IPS-15b (cell line): ENCODE measurements around the gene PARP16.
A peak's percentile ranks its signal among the peaks of the same experiment; 100 is the strongest.

Source experiments
- H3K27me3 ChIP-seq: one replicate; pipeline ENCODE4 v1.6.1; 2013; ENCODE audit warnings: low read length; ENCODE audit not compliant: control insufficient read depth, insufficient read depth
- H3K36me3 ChIP-seq: one replicate; pipeline ENCODE4 v1.6.1; 2013; ENCODE audit warnings: low read length; ENCODE audit not compliant: control insufficient read depth, insufficient read depth
- H3K4me1 ChIP-seq: one replicate; pipeline ENCODE4 v1.6.1; 2013; ENCODE audit warnings: mild to moderate bottlenecking, low read length; ENCODE audit not compliant: control insufficient read depth, insufficient read depth
- H3K4me3 ChIP-seq: one replicate; pipeline ENCODE4 v1.5.1; 2013; ENCODE audit warnings: low read depth, low read length
- H3K9ac ChIP-seq: one replicate; pipeline ENCODE4 v1.6.1; 2013; ENCODE audit warnings: low read depth, mild to moderate bottlenecking, low read length
- H3K9me3 ChIP-seq: one replicate; pipeline ENCODE4 v1.6.1; 2013; ENCODE audit warnings: mild to moderate bottlenecking, low read length; ENCODE audit not compliant: control insufficient read depth, insufficient read depth

The PARP16 gene

DNA sequence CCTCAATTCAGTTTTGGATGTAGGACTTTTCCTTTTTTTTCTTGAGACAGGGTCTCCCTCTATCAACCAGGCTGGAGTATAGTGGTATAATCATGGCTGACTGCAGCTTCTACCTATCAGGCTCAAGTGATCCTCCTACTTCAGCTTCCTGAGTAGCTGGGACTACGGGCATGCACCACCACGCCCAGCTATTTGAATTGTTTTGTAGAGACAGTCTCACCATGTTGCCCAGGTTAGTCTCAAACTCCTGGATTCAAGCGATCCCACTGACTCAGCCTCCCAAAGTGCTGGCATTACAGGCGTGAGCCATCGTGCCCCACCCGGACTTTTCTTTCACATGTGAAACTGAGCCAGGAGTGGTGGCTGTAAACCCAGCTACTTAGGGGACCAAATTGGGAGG, 21.3 kb upstream of the PARP16 start:
- Histone ChIP-seq H3K9me3 (no peaks in the 10 kb centered on the region), H3K9ac (no peak overlapping the region), H3K4me3 (no peak overlapping the region), H3K27me3 (no peaks in the 10 kb centered on the region), H3K36me3 (no peaks in the 10 kb centered on the region), H3K4me1 (no peaks in the 10 kb centered on the region)

- Histone ChIP-seq H3K9me3 (no peaks in the 10 kb centered on the region), H3K4me1 (no peaks in the 10 kb centered on the region), H3K9ac (no peak overlapping the region)
These were observed 19.9 kb upstream of the PARP16 start for GRCh38 chr15:65306551-65306950.

DNA sequence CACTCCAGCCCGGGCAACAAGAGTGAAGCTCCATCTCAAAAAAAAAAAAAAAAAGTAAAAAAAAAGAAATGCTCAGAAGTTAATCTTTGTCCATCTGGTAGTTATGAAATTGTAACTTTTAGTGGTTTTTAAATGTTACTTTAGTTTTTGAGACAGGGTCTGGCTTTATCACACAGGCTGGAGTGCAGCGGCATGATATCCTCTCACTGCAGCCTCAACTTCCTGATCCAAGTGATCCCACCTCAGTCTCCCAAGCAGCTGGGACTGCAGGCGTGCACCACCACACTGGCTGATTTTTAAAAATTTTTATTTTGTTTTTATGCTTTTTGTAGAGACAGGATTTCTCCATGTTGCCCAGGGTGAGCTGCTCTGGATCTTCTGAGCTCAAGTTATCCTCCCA, 19.1 kb upstream of the PARP16 start:
- no peaks in the 10 kb centered on the region for H3K27me3 ChIP-seq
- no peak overlapping the region for H3K4me3 ChIP-seq
- H3K9ac ChIP-seq: no peak overlapping the region
- H3K9me3 ChIP-seq: no peaks in the 10 kb centered on the region
- H3K4me1 ChIP-seq: no peaks in the 10 kb centered on the region
- H3K36me3 ChIP-seq: no peaks in the 10 kb centered on the region

More at GRCh38 chr15:65306551-65306950, 19.9 kb upstream of the PARP16 start:
- H3K27me3 ChIP-seq: no peaks in the 10 kb centered on the region
- H3K36me3 ChIP-seq: no peaks in the 10 kb centered on the region
- no peak overlapping the region for H3K4me3 ChIP-seq

GRCh38 chr15:65305150-65305758, 18.6 kb upstream of the PARP16 start:
- no peaks in the 10 kb centered on the region for H3K27me3 ChIP-seq
- H3K36me3 ChIP-seq: no peaks in the 10 kb centered on the region
- no peaks in the 10 kb centered on the region for H3K9me3 ChIP-seq
- no peak overlapping the region for H3K4me3 ChIP-seq
- no peaks in the 10 kb centered on the region for H3K4me1 ChIP-seq
- H3K9ac ChIP-seq: peak overlapping the region; percentile 8

DNA sequence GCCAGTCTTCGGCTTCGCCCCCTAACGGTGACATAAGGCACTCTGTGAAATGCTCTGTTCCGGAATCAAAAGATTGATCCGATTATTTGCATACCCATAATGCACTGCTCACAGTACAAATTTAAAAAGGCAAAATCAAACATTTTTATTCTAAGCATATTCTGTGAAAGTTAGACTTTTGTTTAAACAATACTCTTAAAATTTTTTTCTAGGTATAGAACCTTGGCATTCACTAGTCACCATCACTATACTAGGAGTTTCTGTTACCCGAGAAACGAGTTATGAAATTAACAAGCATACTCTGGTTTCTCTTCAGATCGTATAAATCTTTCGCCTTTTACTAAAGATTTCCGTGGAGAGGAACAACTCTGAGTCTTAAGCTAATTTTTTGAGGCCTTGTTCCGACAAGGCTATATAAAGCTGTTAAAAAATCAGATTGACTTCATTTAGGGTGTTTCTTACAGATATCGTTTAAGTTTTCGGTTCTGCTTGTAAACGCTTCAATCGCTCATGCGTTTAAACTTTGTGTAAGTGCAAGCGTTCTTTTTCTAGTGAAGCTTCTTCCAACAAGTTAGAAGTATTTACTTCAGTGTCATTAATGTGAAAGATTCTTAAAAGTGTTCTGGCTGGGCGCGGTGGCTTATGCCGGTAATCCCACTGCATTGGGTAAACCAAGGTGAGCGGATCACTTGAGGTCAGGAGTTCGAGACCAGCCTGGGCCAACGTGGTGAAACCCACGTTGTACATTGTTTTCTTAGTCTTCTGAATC, 17.9 kb upstream of the PARP16 start, which contains the start of gene RNU5B-1:
TSS of gene RNU5B-1 (plus strand) at position 297 of the 769 bp plus-strand sequence.
- Histone ChIP-seq H3K36me3 (no peaks in the 10 kb centered on the region), H3K9me3 (no peaks in the 10 kb centered on the region), H3K27me3 (no peaks in the 10 kb centered on the region), H3K9ac (peak within 1 kb of the TSS; percentile 13), H3K4me3 (peak within 1 kb of the TSS; percentile 38), H3K4me1 (no peaks in the 10 kb centered on the region)

DNA sequence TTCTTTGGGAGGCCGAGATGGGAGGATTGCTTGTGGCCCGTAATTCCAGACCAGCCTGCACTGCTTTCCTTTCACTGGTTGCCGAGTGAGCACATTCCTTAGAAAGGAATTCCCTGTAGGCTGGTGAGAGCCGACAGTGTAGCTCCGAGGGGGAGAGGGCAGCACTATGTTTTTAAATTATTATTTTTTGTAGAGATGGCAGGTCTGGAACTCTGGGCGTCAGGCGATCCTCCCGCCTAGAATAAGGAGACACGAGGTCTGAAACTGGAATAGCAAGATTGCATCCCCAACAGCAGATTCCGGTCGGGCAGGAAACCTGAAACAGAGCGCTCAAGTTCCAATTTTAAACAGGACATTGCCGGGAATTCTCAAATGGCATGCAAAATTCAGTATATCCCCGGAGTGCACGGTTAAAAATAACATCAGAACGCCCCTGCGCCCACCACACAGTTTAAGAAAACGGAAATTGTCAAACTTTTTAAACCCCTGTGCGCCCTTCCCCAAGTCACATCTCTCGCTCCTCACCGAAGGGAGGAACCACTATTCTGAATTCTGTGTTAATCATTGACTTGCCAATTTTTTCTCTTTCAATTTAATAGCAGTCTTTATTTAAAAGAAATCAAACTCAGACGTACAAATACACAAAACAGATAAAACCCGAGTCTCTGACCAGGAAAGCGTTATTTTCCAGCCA, 17.2 kb upstream of the PARP16 start:
- Histone ChIP-seq H3K9me3 (no peaks in the 10 kb centered on the region), H3K4me3 (peak overlapping the region; percentile 38), H3K9ac (no peak overlapping the region), H3K4me1 (no peaks in the 10 kb centered on the region), H3K27me3 (no peaks in the 10 kb centered on the region), H3K36me3 (no peaks in the 10 kb centered on the region)

- Histone ChIP-seq H3K4me1 (no peaks in the 10 kb centered on the region), H3K9me3 (no peaks in the 10 kb centered on the region), H3K9ac (no peak overlapping the region), H3K4me3 (no peak overlapping the region), H3K36me3 (no peaks in the 10 kb centered on the region), H3K27me3 (no peaks in the 10 kb centered on the region)
These were observed 15.4 kb upstream of the PARP16 start for GRCh38 chr15:65302061-65302460.

DNA sequence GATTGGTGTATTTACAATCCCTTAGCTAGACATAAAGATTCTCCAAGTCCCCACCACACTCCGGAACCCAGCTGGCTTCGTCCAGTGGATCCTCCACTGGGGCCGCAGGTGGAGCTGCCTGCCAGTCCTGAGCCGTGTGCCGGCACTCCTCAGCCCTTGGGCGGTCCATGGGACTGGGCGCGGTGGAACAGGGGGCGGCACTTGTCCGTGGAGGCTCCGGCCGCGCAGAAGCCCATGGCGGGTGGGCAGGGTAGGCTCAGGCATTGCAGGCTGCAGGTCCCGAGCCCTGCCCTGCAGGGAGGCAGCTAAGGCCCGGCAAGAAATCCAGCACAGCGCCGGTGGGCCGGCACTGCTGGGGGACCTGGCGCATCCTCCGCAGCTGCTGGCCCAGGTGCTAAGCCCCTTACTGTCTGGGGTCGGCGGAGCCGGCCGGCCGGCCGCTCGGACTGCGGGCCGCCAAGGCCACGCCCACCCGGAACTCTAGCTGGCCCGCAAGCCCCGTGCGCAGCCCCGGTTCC, 14.3 kb upstream of the PARP16 start:
- H3K27me3 ChIP-seq: no peaks in the 10 kb centered on the region
- H3K9me3 ChIP-seq: no peaks in the 10 kb centered on the region
- H3K9ac ChIP-seq: no peak overlapping the region
- peak overlapping the region; percentile 37 for H3K4me3 ChIP-seq
- no peaks in the 10 kb centered on the region for H3K36me3 ChIP-seq
- H3K4me1 ChIP-seq: no peaks in the 10 kb centered on the region

DNA sequence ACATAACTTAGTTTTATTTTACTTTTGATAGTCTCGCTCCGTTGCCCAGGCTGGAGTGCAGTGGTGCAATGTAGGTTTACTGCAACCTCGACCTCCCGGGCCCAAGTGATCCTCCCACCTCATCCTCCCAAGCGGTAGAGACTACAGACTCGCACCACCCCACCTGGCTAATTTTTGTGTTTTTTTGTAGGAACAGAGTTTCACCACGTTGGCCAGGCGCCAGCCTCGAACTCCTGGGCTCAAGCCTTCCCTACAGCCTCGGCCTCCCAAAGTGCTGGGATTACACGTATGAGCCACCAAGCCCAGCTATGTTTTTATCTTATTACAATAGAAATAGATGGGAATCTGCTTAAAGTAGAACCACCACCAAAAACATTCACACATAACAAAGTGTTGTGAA, 12.0 kb upstream of the PARP16 start:
- H3K4me3 ChIP-seq: peak overlapping the region; percentile 2
- H3K9me3 ChIP-seq: no peaks in the 10 kb centered on the region
- no peaks in the 10 kb centered on the region for H3K4me1 ChIP-seq
- no peaks in the 10 kb centered on the region for H3K36me3 ChIP-seq
- H3K27me3 ChIP-seq: no peaks in the 10 kb centered on the region
- H3K9ac ChIP-seq: no peak overlapping the region

DNA sequence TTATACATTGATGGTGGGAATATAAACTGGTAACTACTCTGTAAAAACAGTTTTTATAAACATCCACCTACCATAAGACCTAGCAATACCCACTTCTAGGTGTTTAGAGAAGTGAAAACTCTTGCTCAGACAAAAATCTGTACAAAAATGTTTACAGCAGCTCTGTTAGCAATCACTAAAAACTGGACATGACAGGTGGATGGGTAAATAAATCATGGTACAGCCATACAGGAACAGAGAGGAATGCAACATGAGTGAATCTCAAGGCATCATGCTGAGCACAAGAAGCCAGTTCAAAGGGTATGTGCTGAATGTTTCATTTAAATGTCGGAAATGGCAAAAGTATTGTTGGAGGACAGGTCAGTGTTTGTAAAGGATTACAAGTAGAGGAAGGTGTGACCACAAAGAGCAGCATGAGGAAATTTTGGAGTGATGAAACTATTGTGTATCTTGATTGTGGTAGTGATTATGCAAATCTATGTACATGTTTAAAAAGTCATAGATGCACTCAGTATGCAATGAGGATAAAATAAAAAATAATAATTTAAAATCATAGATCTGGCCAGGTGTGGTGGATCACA, 6.3 kb upstream of the PARP16 start:
- Histone ChIP-seq H3K4me3 (no peak overlapping the region), H3K9me3 (no peaks in the 10 kb centered on the region), H3K4me1 (no peaks in the 10 kb centered on the region)

GRCh38 chr15:65290228-65290627, 3.5 kb upstream of the PARP16 start:
- Histone ChIP-seq H3K27me3 (peaks cover 24% of the 10 kb centered on the region), H3K9me3 (no peaks in the 10 kb centered on the region), H3K36me3 (no peaks in the 10 kb centered on the region), H3K9ac (no peak overlapping the region), H3K4me3 (no peak overlapping the region), H3K4me1 (peaks cover 8% of the 10 kb centered on the region)

More for the DNA sequence above, 6.3 kb upstream of the PARP16 start:
- H3K27me3 ChIP-seq: peaks cover 7% of the 10 kb centered on the region
- H3K36me3 ChIP-seq: no peaks in the 10 kb centered on the region
- H3K9ac ChIP-seq: no peak overlapping the region
